GM21723 (cell line): ENCODE data around the gene DVL1.

Experiments used
- ATAC-seq: cut with Tn5 transposase; IDR thresholded peaks from one replicate; pipeline ENCODE4 v1.9.1; 2021; ENCODE audit warnings: mild to moderate bottlenecking, moderate library complexity; ENCODE audit not compliant: unreplicated experiment

Gene DVL1

GRCh38 chr1:1299686-1300351 is 49.4 kb downstream of the DVL1 start:
- ATAC-seq, result no peak

- no peak for ATAC-seq
Measured at GRCh38 chr1:1298861-1299685, 50.1 kb downstream of the DVL1 start.

GRCh38 chr1:1297802-1298424 is 51.3 kb downstream of the DVL1 start:
- ATAC-seq, result no peak

GRCh38 chr1:1296070-1297061 is 52.9 kb downstream of the DVL1 start:
- no peak for ATAC-seq

- ATAC-seq, result no peak
Measured at GRCh38 chr1:1295154-1295923, 53.9 kb downstream of the DVL1 start.

GRCh38 chr1:1294250-1294890 is 54.8 kb downstream of the DVL1 start:
- ATAC-seq, result no peak

GRCh38 chr1:1293263-1294249 is 55.7 kb downstream of the DVL1 start:
- no peak for ATAC-seq

- ATAC-seq, result no peak
Measured at GRCh38 chr1:1292851-1293250, 56.4 kb downstream of the DVL1 start.

- no peak for ATAC-seq
Measured at GRCh38 chr1:1292442-1292779, 56.8 kb downstream of the DVL1 start.

GRCh38 chr1:1291548-1292441 is 57.4 kb downstream of the DVL1 start:
- ATAC-seq, result no peak

GRCh38 chr1:1291023-1291528 is 58.1 kb downstream of the DVL1 start:
- ATAC-seq, result no peak

GRCh38 chr1:1290238-1290731 is 58.9 kb downstream of the DVL1 start:
- ATAC-seq, result no peak

GRCh38 chr1:1287288-1288110 is 61.7 kb downstream of the DVL1 start:
- ATAC-seq, result no peak

GRCh38 chr1:1286313-1287261 is 62.6 kb downstream of the DVL1 start:
- no peak for ATAC-seq
